Aorta (tissue), 5 donors: Measurements from ENCODE around the gene CYTH3. TPM values are rescaled to one million over a fixed set of nuclear protein-coding genes. Genes with fewer than 3 reads are reported as not detected.
"Not testable (repeated sequence)": the region's sequence is repeated elsewhere in the genome, so short reads cannot be mapped to it uniquely, and the experiment has no call there.

ENCODE experiments used
- ATAC-seq: fragments of 200-7000 bp; cut with Tn5 transposase; one replicate; pipeline ENCODE4 v1.9.1; 2022; ENCODE audit warnings: moderate library complexity; ENCODE audit not compliant: low FRiP score
- DNase-seq, 2 donors: peaks; one replicate each; pipeline ENCODE4 v3.0.0-alpha.2; 2020
- H3K27ac ChIP-seq, 2 donors: one replicate each; pipeline ENCODE4 v1.5.1; 2013; ENCODE audit warnings: low read length in 2 of 2, mild to moderate bottlenecking in 2 of 2, moderate library complexity in 2 of 2, control low read depth in 1 of 2, inconsistent platforms in 1 of 2, low read depth in 1 of 2
- H3K27me3 ChIP-seq, 2 donors: one replicate each; pipeline ENCODE4 v1.6.1; 2013; ENCODE audit warnings: control low read depth in 1 of 2, low read length in 1 of 2, mild to moderate bottlenecking in 1 of 2, moderate library complexity in 1 of 2; ENCODE audit not compliant: insufficient read depth in 2 of 2, control insufficient read depth in 1 of 2
- H3K36me3 ChIP-seq, 2 donors: one replicate each; pipeline ENCODE4 v1.6.1; 2013; ENCODE audit warnings: control low read depth in 1 of 2, low read length in 1 of 2, mild to moderate bottlenecking in 1 of 2; ENCODE audit not compliant: insufficient read depth in 2 of 2, control insufficient read depth in 1 of 2
- H3K4me1 ChIP-seq, 2 donors: one replicate each; pipeline ENCODE4 v1.6.1; 2013; ENCODE audit warnings: low read length in 2 of 2, control low read depth in 1 of 2, mild to moderate bottlenecking in 1 of 2, moderate library complexity in 1 of 2; ENCODE audit not compliant: insufficient read depth in 2 of 2, control insufficient read depth in 1 of 2
- H3K4me3 ChIP-seq, 2 donors: one replicate each; pipeline ENCODE4 v1.5.1; 2013; ENCODE audit warnings: low read length in 2 of 2, control low read depth in 1 of 2, mild to moderate bottlenecking in 1 of 2
- H3K9me3 ChIP-seq: one replicate; pipeline ENCODE4 v1.6.1; 2013; ENCODE audit warnings: mild to moderate bottlenecking, low read length; ENCODE audit not compliant: control insufficient read depth
- WGBS, 2 donors: extraction: QIAGEN DNeasy Blood & Tissue Kit; methylation state at CpG; one replicate each; pipeline ENCODE4 v1.1.7; 2013; 5-methylcytosine and 5-hydroxymethylcytosine counted together
- intact Hi-C, 2 donors: fragments of 100-400 bp; cut with DNase I; formaldehyde crosslinking; loops; one replicate each; pipeline versions ENCODE4 v1.14.2 to v1.15.0; 2022
- polyA plus RNA-seq, 2 donors: library from polyadenylated mRNA; stranded (reverse); fragments of 200-250 nt; gene quantifications; one replicate each; pipeline ENCODE4 v1.2.3, GENCODE V29; 2013
- total RNA-seq, 2 donors: library from RNA; stranded (reverse); fragmentation: NEBNext Ultra II Directional; extraction: Animal tissue kit (Norgen Biotek cat#: 25700); gene quantifications; one replicate each; pipeline ENCODE4 v1.2.1, GENCODE V29; 2021
- donor health status: healthy with polysubstance abuse.
- donor health status: Bipolar disorder and iron deficiency.
- donor health status: DM: no; HTN: no; CAD: no.
- donor health status: DM: no; HTN: no; CAD: no.
- donor health status: DM: yes; HTN: yes; CAD: no.

The CYTH3 gene
- total and polyA plus RNA-seq, 4 donors: 20.2 to 63.7 (median 49.0) TPM

GRCh38 chr7:6237011-6237410 lies 35.4 kb downstream of the CYTH3 start:
- Histone ChIP-seq H3K9me3 (no peaks in the 10 kb centered on the region), H3K4me1 (no peaks in the 10 kb centered on the region), H3K4me3 (no peak overlapping the region), H3K27ac (no peak overlapping the region), H3K36me3 (no peaks in the 10 kb centered on the region), H3K27me3 (no peaks in the 10 kb centered on the region)
- DNase-seq (no peak), ATAC-seq (no peak)
- intact Hi-C loops: no loop called here
- WGBS, 2 donors: 79 to 82% methylated on average over 7 of the region's 7 CpGs

DNA sequence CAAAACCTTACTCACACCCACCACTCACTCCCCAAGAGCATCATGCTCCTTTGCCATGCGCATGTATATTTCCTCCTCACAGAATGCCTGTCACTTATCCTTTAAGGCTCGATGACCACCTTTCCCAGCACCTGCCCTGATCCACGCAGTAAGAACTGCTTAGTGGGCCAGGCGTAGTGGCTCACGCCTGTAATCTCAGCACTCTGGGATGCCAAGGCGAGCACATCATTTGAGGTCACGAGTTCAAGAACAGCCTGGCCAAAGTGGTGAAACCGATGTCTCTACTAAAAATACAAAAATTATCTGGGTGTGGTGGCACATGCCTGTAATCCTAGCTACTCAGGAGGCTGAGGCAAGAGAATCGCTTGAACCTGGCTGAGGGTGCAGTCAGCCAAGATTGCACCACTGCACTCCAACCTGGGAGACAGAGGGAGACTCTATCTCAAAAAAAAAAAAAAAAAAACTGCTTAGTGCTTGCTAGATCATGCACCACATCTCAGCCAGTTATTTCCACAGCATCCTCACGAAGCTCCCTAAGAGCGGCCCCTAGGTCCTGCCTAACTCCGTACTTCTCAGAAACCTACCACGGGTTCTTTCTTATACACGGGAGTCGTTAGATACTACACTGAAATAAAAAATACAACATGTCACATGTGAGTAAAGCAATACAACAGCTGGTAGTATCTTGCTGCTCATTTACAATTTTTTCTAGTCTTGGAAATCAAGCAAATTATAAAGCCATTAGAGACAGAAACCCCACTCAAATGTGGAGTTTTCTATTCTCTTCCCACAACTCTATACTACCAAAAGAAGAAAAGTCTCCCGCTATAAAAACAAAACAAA lies 37.2 kb downstream of the CYTH3 start:
- Histone ChIP-seq H3K4me3 (no peak overlapping the region), H3K27me3 (no peaks in the 10 kb centered on the region), H3K36me3 (no peaks in the 10 kb centered on the region), H3K27ac (no peak overlapping the region), H3K4me1 (no peaks in the 10 kb centered on the region), H3K9me3 (no peaks in the 10 kb centered on the region)
- no peak for ATAC-seq
- 89 to 91% methylated on average over 16 of the region's 16 CpGs for WGBS, 2 donors
- intact Hi-C loops: no loop called here
- no peak for DNase-seq

DNA sequence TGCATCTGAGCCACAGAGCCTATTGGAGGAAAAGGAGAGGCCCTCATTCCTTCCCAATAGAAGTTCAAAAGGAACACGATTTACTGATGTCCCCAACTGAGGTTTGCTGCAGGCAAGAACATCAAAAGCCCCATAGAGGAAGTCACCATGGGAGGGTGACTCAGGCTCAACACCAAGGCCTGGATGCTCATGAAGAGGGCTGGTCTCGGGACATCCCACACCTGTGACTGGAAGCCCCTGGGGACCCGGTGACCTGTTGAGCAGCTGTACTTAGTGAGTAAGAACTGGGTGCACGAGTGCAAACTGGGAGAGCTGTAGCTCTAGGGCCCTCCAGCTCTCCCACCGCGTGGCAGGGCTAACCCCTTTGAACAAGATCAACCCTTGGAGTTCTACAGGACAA lies 38.0 kb downstream of the CYTH3 start:
- intact Hi-C loops: no loop called here
- Histone ChIP-seq H3K9me3 (no peaks in the 10 kb centered on the region), H3K4me1 (no peaks in the 10 kb centered on the region), H3K27ac (no peak overlapping the region), H3K36me3 (no peaks in the 10 kb centered on the region), H3K27me3 (no peaks in the 10 kb centered on the region), H3K4me3 (no peak overlapping the region)
- ATAC-seq (no peak), DNase-seq (no peak)
- WGBS, 2 donors: 93% methylated on average over 6 of the region's 6 CpGs

- Histone ChIP-seq H3K27ac (no peak overlapping the region), H3K4me3 (no peak overlapping the region), H3K36me3 (no peaks in the 10 kb centered on the region), H3K27me3 (no peaks in the 10 kb centered on the region), H3K9me3 (no peaks in the 10 kb centered on the region), H3K4me1 (peaks cover under 1 to 2% of the 10 kb centered on the region in 2 donors)
- ATAC-seq: no peak
- WGBS, 2 donors: 79 to 91% methylated on average over 8 of the region's 8 CpGs
- DNase-seq: peak in 1 of 2 donors; percentile 71
- intact Hi-C loops: no loop called here
Observed at GRCh38 chr7:6232534-6232933, 39.9 kb downstream of the CYTH3 start.

GRCh38 chr7:6232116-6232515 lies 40.3 kb downstream of the CYTH3 start:
- no peak for ATAC-seq
- H3K9me3 ChIP-seq: no peaks in the 10 kb centered on the region
- intact Hi-C loops: no loop called here
- H3K27me3 ChIP-seq: no peaks in the 10 kb centered on the region
- no peak overlapping the region for H3K4me3 ChIP-seq
- H3K4me1 ChIP-seq: peaks cover 2 to 3% of the 10 kb centered on the region in 2 donors
- no peak overlapping the region for H3K27ac ChIP-seq
- 83 to 87% methylated on average over 3 of the region's 3 CpGs for WGBS, 2 donors
- H3K36me3 ChIP-seq: no peaks in the 10 kb centered on the region
- no peak for DNase-seq

- no peaks in the 10 kb centered on the region for H3K9me3 ChIP-seq
- no peaks in the 10 kb centered on the region for H3K27me3 ChIP-seq
- no peak for DNase-seq
- no peak overlapping the region for H3K4me3 ChIP-seq
- WGBS, 2 donors: 72 to 74% methylated on average over 7 of the region's 7 CpGs
- intact Hi-C loops: no loop called here
- H3K36me3 ChIP-seq: no peaks in the 10 kb centered on the region
- H3K27ac ChIP-seq: no peak overlapping the region
- ATAC-seq: no peak
- H3K4me1 ChIP-seq: peaks cover 3 to 5% of the 10 kb centered on the region in 2 donors
Observed at GRCh38 chr7:6231184-6231583, 41.2 kb downstream of the CYTH3 start.

GRCh38 chr7:6229284-6229683 lies 43.1 kb downstream of the CYTH3 start:
- not testable (repeated sequence) for H3K36me3 ChIP-seq, ATAC-seq, H3K4me1 ChIP-seq, H3K4me3 ChIP-seq, H3K9me3 ChIP-seq, DNase-seq, H3K27me3 ChIP-seq
- WGBS, 2 donors: 70 to 73% methylated on average over 8 to 9 of the region's 9 CpGs
- peak overlapping the region in 1 of 2 donors; percentile 37 for H3K27ac ChIP-seq
- intact Hi-C loops: loop anchor here (5.0 to 10.0 kb wide), 2 partner anchors 33 to 54 kb away; no protein-coding TSS in a partner anchor

DNA sequence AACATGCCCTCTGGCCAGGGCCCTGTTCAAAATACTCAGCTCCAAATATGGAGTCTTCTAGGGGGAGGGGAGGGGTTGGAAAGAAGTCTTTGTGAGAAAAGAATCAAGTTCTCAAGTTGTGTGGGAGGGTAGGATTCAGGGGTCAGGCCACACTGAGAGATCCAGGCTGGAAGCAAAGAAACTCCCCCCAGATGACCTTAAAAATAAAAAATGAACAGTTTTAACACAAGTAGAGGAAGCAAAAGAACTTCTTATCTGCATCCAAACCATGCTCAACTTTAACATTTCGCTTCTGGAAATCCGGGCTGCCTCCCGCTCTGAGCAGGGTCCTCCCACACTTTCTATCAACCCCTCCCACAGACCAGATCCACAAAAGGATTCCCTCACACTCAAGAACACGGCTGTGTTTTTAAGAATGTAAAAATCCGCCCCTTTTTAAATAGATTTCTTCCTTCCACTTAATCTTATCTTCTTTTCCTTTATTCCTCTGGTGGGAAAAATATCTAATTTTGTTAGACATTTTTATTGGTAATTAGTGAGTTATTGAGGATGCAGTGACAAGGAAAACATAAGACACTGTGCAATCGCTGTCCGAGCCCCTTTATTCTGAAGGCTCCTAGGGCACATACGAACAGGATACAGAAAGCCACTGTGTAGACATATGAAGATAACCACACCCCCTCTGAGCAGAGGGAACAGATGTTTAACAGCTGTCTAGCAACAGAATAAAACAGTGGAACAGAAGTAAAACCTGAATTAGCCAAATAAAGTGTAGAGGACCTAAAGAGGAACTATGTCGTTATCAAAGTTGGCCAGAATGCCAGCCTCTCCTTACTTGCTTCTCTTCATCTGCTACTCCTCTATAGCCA lies 43.8 kb downstream of the CYTH3 start:
- ATAC-seq: peak; percentile 55
- Histone ChIP-seq H3K27ac (no peak overlapping the region), H3K9me3 (no peaks in the 10 kb centered on the region), H3K27me3 (no peaks in the 10 kb centered on the region), H3K4me1 (peaks cover 3 to 5% of the 10 kb centered on the region in 2 donors), H3K4me3 (no peak overlapping the region), H3K36me3 (no peaks in the 10 kb centered on the region)
- DNase-seq: no peak
- intact Hi-C loops: loop anchor here (5.0 to 10.0 kb wide), 2 partner anchors 34 to 54 kb away; no protein-coding TSS in a partner anchor
- WGBS, 2 donors: 6 to 9% methylated on average over 9 of the region's 9 CpGs
